Endodermal cell (in vitro differentiated cells): ENCODE results near the gene GLT1D1. TPM values are rescaled to one million over a fixed set of nuclear protein-coding genes. Genes with fewer than 3 reads are reported as not detected.
A peak's percentile ranks its signal among the peaks of the same experiment; 100 is the strongest.

ENCODE experiments used
- DNase-seq: peaks from one replicate; pipeline ENCODE4 v3.0.0-alpha.2; 2017
- H3K27ac ChIP-seq: 2 replicates; pipeline ENCODE4 v1.5.1; 2013; ENCODE audit warnings: mild to moderate bottlenecking, low read depth, low read length, moderate library complexity
- H3K27me3 ChIP-seq: 2 replicates; pipeline ENCODE4 v1.6.1; 2013; ENCODE audit warnings: mild to moderate bottlenecking, low read length, moderate library complexity; ENCODE audit not compliant: insufficient read depth, control insufficient read depth, poor library complexity, severe bottlenecking
- H3K36me3 ChIP-seq: 2 replicates; pipeline ENCODE4 v1.7.0; 2013; ENCODE audit warnings: mild to moderate bottlenecking, low read length, moderate library complexity; ENCODE audit not compliant: control insufficient read depth, insufficient read depth
- H3K4me1 ChIP-seq: one replicate; pipeline ENCODE4 v1.7.0; 2013; ENCODE audit warnings: low read length; ENCODE audit not compliant: control insufficient read depth, insufficient read depth
- H3K4me3 ChIP-seq: 2 replicates; pipeline ENCODE4 v1.5.1; 2013; ENCODE audit warnings: mild to moderate bottlenecking, low read length, moderate library complexity
- H3K9ac ChIP-seq: 2 replicates; pipeline ENCODE4 v1.6.1; 2013; ENCODE audit warnings: mild to moderate bottlenecking, low read length, moderate library complexity; ENCODE audit not compliant: poor library complexity, severe bottlenecking; ENCODE audit errors: extremely low read depth
- H3K9me3 ChIP-seq: 2 replicates; pipeline ENCODE4 v1.6.1; 2013; ENCODE audit warnings: mild to moderate bottlenecking, low read length, moderate library complexity; ENCODE audit not compliant: control insufficient read depth
- H3K27ac Mint-ChIP-seq: 2 replicates; pipeline ENCODE4 v1.8.0; 2020; ENCODE audit warnings: mixed read lengths
- H3K27me3 Mint-ChIP-seq: 2 replicates; pipeline ENCODE4 v1.8.0; 2021; ENCODE audit warnings: mild to moderate bottlenecking, mixed read lengths; ENCODE audit not compliant: insufficient read depth
- H3K36me3 Mint-ChIP-seq: 2 replicates; pipeline ENCODE4 v1.8.0; 2020; ENCODE audit warnings: low read depth, mixed read lengths
- H3K4me1 Mint-ChIP-seq: 2 replicates; pipeline ENCODE4 v1.8.0; 2020; ENCODE audit warnings: mixed read lengths
- H3K4me3 Mint-ChIP-seq: 2 replicates; pipeline ENCODE4 v1.8.0; 2020; ENCODE audit warnings: mild to moderate bottlenecking, moderate library complexity, mixed read lengths
- H3K9me3 Mint-ChIP-seq: 2 replicates; pipeline ENCODE4 v1.8.0; 2020; ENCODE audit warnings: mild to moderate bottlenecking, mixed read lengths
- CTCF ChIP-seq: fragments of 200-600 bp; sonication (generic); conservative IDR thresholded peaks from 2 replicates; pipeline ENCODE4 v1.5.0; 2021; ENCODE audit warnings: antibody characterized with exemption, mild to moderate bottlenecking
- WGBS, 2 experiments: methylation state at CpG; one replicate each; pipeline versions ENCODE4 v1.1.5 to v1.1.7; 2013; ENCODE audit warnings: missing lambda C conversion rate in 2 of 2, mixed read lengths in 1 of 2; ENCODE audit not compliant: insufficient coverage in 1 of 2, insufficient read length in 1 of 2; 5-methylcytosine and 5-hydroxymethylcytosine counted together
- total RNA-seq, 2 donors: library from RNA; stranded (reverse); fragmentation: NEBNext Ultra II Directional in 1 of 2; extraction: Animal tissue kit (Norgen Biotek cat#: 25700) in 1 of 2; gene quantifications; 2 replicates in 1 of 2; 3 replicates in 1 of 2; pipeline ENCODE4 v1.2.1, GENCODE V29; 2021

The GLT1D1 gene
- total RNA-seq, 2 donors from 2014 or later = 23.8 to 25.4 TPM

GRCh38 chr12:128930606-128931005, 77.3 kb downstream of the GLT1D1 start:
- DNase-seq = peak; percentile 53
- no peak for TF ChIP-seq CTCF
- H3K4me3 Mint-ChIP-seq = no peak overlapping the region

GRCh38 chr12:128932521-128932920, 79.2 kb downstream of the GLT1D1 start:
- Mint-ChIP-seq H3K36me3 (peaks cover 7% of the 10 kb centered on the region), H3K4me1 (peaks cover 4% of the 10 kb centered on the region), H3K27ac (no peak overlapping the region), H3K4me3 (no peak overlapping the region), H3K27me3 (no peaks in the 10 kb centered on the region), H3K9me3 (no peaks in the 10 kb centered on the region)
- H3K4me1 ChIP-seq = no peaks in the 10 kb centered on the region
- no peak overlapping the region for H3K4me3 ChIP-seq
- no peak overlapping the region for H3K9ac ChIP-seq
- no peak for DNase-seq
- no peaks in the 10 kb centered on the region for H3K9me3 ChIP-seq
- peaks cover 14% of the 10 kb centered on the region for H3K36me3 ChIP-seq
- no peak for TF ChIP-seq CTCF
- no peaks in the 10 kb centered on the region for H3K27me3 ChIP-seq
- H3K27ac ChIP-seq = no peak overlapping the region
- WGBS, 2 experiments = 87 to 92% methylated on average over 14 to 20 of the region's 20 CpGs

More at GRCh38 chr12:128930606-128931005, 77.3 kb downstream of the GLT1D1 start:
- no peak overlapping the region for H3K9ac ChIP-seq
- no peak overlapping the region for H3K27ac Mint-ChIP-seq
- peaks cover 10% of the 10 kb centered on the region for H3K36me3 Mint-ChIP-seq
- H3K9me3 Mint-ChIP-seq = no peaks in the 10 kb centered on the region
- no peaks in the 10 kb centered on the region for H3K9me3 ChIP-seq
- peaks cover 14% of the 10 kb centered on the region for H3K36me3 ChIP-seq
- no peak overlapping the region for H3K4me3 ChIP-seq
- peaks cover 4% of the 10 kb centered on the region for H3K4me1 Mint-ChIP-seq
- peak overlapping the region; percentile 81 for H3K27ac ChIP-seq
- H3K4me1 ChIP-seq = no peaks in the 10 kb centered on the region
- no peaks in the 10 kb centered on the region for H3K27me3 ChIP-seq
- H3K27me3 Mint-ChIP-seq = no peaks in the 10 kb centered on the region
- 65 to 83% methylated on average over 10 to 13 of the region's 13 CpGs for WGBS, 2 experiments

GRCh38 chr12:128933039-128933438, 79.8 kb downstream of the GLT1D1 start:
- Histone ChIP-seq H3K9me3 (no peaks in the 10 kb centered on the region), H3K9ac (no peak overlapping the region), H3K4me3 (no peak overlapping the region), H3K4me1 (no peaks in the 10 kb centered on the region), H3K27ac (no peak overlapping the region), H3K36me3 (peaks cover 14% of the 10 kb centered on the region), H3K27me3 (no peaks in the 10 kb centered on the region)
- Mint-ChIP-seq H3K36me3 (peaks cover 6% of the 10 kb centered on the region), H3K4me1 (peaks cover 4% of the 10 kb centered on the region), H3K27ac (no peak overlapping the region), H3K4me3 (no peak overlapping the region), H3K9me3 (no peaks in the 10 kb centered on the region), H3K27me3 (no peaks in the 10 kb centered on the region)
- no peak for DNase-seq
- WGBS, 2 experiments = 95% methylated on average over 25 to 27 of the region's 27 CpGs
- TF ChIP-seq CTCF = no peak
